ENCODE data around the gene NAGA.
A peak's percentile ranks its signal among the peaks of the same experiment; 100 is the strongest.

The NAGA gene

GRCh38 chr22:42067671-42068251 is 2.9 kb downstream of the NAGA start:
- Histone ChIP-seq H3K23ac (ENCODE audit: low read depth, low read length, poor library complexity) (no peak overlapping the region), H4K8ac (ENCODE audit: low read depth, low read length) (peak overlapping the region; percentile 6), H3K27ac (replicated peaks; ENCODE audit: low read length) (no peak overlapping the region), H2AK5ac (ENCODE audit: low read depth, low read length) (no peak overlapping the region), H3K4me3 (ENCODE audit: low read length in 2 of 2) (no peak overlapping the region), H2BK12ac (ENCODE audit: low read length) (no peak overlapping the region), H3K4me2 (ENCODE audit: insufficient read depth, low read length, poor library complexity, severe bottlenecking) (no peak overlapping the region), H3K4me1 (ENCODE audit: control insufficient read depth in 2 of 2, insufficient read depth in 1 of 2, low read depth in 1 of 2, low read length in 2 of 2) (peaks cover 10 to 23% of the 10 kb centered on the region in 2 donors), H2BK5ac (ENCODE audit: low read length) (peak overlapping the region; percentile 19), H4K91ac (ENCODE audit: low read depth, low read length, poor library complexity) (no peak overlapping the region), H3K9ac (ENCODE audit: low read depth, low read length, poor library complexity) (no peak overlapping the region), H2AFZ (ENCODE audit: low read length) (no peak overlapping the region), H2BK120ac (ENCODE audit: low read depth, low read length) (no peak overlapping the region), H3K14ac (ENCODE audit: low read length) (no peak overlapping the region), H3K27me3 (ENCODE audit: control insufficient read depth in 3 of 3, insufficient read depth in 3 of 3, low read depth in 1 of 3, low read length in 3 of 3) (no peaks in the 10 kb centered on the region), H2BK15ac (ENCODE audit: low read length) (no peak overlapping the region), H3K18ac (ENCODE audit: low read length) (no peak overlapping the region), H3K9me3 (replicated peaks in 1 of 2; ENCODE audit: control insufficient read depth in 2 of 2, insufficient read depth in 1 of 2, low read depth in 1 of 2, low read length in 2 of 2) (peaks cover 0 to 3% of the 10 kb centered on the region in 2 donors), H3K4ac (ENCODE audit: low read length) (no peak overlapping the region), H3K79me1 (ENCODE audit: low read depth, low read length) (peaks cover 2% of the 10 kb centered on the region), H3K36me3 (replicated peaks in 1 of 2; ENCODE audit: control insufficient read depth in 2 of 2, insufficient read depth in 2 of 2, low read length in 2 of 2) (peaks cover 13 to 40% of the 10 kb centered on the region in 2 donors)
- no peak for DNase-seq (ENCODE audit: low spot score)
- no CpG with 5 or more reads among the region's 14 CpGs for WGBS, 2 donors (ENCODE audit: extremely low coverage in 2 of 2, insufficient read length in 2 of 2, insufficient replicate concordance in 1 of 2)

- Histone ChIP-seq H2BK15ac (ENCODE audit: low read length) (no peak overlapping the region), H3K23ac (ENCODE audit: low read depth, low read length, poor library complexity) (no peak overlapping the region), H2AFZ (ENCODE audit: low read length) (no peak overlapping the region), H3K36me3 (replicated peaks in 1 of 2; ENCODE audit: control insufficient read depth in 2 of 2, insufficient read depth in 2 of 2, low read length in 2 of 2) (peaks cover 18 to 46% of the 10 kb centered on the region in 2 donors), H3K14ac (ENCODE audit: low read length) (no peak overlapping the region), H3K4me3 (ENCODE audit: low read length in 2 of 2) (no peak overlapping the region), H3K4me1 (ENCODE audit: control insufficient read depth in 2 of 2, insufficient read depth in 1 of 2, low read depth in 1 of 2, low read length in 2 of 2) (peaks cover 10 to 23% of the 10 kb centered on the region in 2 donors), H3K9me3 (replicated peaks in 1 of 2; ENCODE audit: control insufficient read depth in 2 of 2, insufficient read depth in 1 of 2, low read depth in 1 of 2, low read length in 2 of 2) (no peaks in the 10 kb centered on the region), H2BK5ac (ENCODE audit: low read length) (no peak overlapping the region), H2BK12ac (ENCODE audit: low read length) (no peak overlapping the region), H4K91ac (ENCODE audit: low read depth, low read length, poor library complexity) (no peak overlapping the region), H3K79me1 (ENCODE audit: low read depth, low read length) (peaks cover 2% of the 10 kb centered on the region), H2AK5ac (ENCODE audit: low read depth, low read length) (no peak overlapping the region), H4K8ac (ENCODE audit: low read depth, low read length) (no peak overlapping the region), H3K27me3 (ENCODE audit: control insufficient read depth in 3 of 3, insufficient read depth in 3 of 3, low read depth in 1 of 3, low read length in 3 of 3) (no peaks in the 10 kb centered on the region), H3K4me2 (ENCODE audit: insufficient read depth, low read length, poor library complexity, severe bottlenecking) (no peak overlapping the region), H3K18ac (ENCODE audit: low read length) (no peak overlapping the region), H3K27ac (replicated peaks; ENCODE audit: low read length) (no peak overlapping the region), H3K4ac (ENCODE audit: low read length) (no peak overlapping the region), H3K9ac (ENCODE audit: low read depth, low read length, poor library complexity) (no peak overlapping the region), H2BK120ac (ENCODE audit: low read depth, low read length) (no peak overlapping the region)
- WGBS, 2 donors (ENCODE audit: extremely low coverage in 2 of 2, insufficient read length in 2 of 2, insufficient replicate concordance in 1 of 2) = no CpG with 5 or more reads among the region's 10 CpGs
- DNase-seq (ENCODE audit: low spot score) = no peak
Observed at GRCh38 chr22:42066937-42067336, 3.7 kb downstream of the NAGA start.

- H2BK15ac ChIP-seq (ENCODE audit: low read length) = no peak overlapping the region
- no peak overlapping the region for H3K18ac ChIP-seq (ENCODE audit: low read length)
- H3K14ac ChIP-seq (ENCODE audit: low read length) = peak overlapping the region; percentile 56
- H3K27me3 ChIP-seq (ENCODE audit: control insufficient read depth in 3 of 3, insufficient read depth in 3 of 3, low read depth in 1 of 3, low read length in 3 of 3) = no peaks in the 10 kb centered on the region
- no peak overlapping the region for H3K27ac ChIP-seq (replicated peaks; ENCODE audit: low read length)
- no peak overlapping the region for H2BK120ac ChIP-seq (ENCODE audit: low read depth, low read length)
- H3K36me3 ChIP-seq (replicated peaks in 1 of 2; ENCODE audit: control insufficient read depth in 2 of 2, insufficient read depth in 2 of 2, low read length in 2 of 2) = peaks cover 19 to 49% of the 10 kb centered on the region in 2 donors
- no peak overlapping the region for H3K4ac ChIP-seq (ENCODE audit: low read length)
- H2BK5ac ChIP-seq (ENCODE audit: low read length) = no peak overlapping the region
- H2BK12ac ChIP-seq (ENCODE audit: low read length) = no peak overlapping the region
- H2AFZ ChIP-seq (ENCODE audit: low read length) = no peak overlapping the region
- no peak overlapping the region for H3K4me3 ChIP-seq (ENCODE audit: low read length in 2 of 2)
- no peak for DNase-seq (ENCODE audit: low spot score)
- no peak overlapping the region for H2AK5ac ChIP-seq (ENCODE audit: low read depth, low read length)
- no peak overlapping the region for H3K9ac ChIP-seq (ENCODE audit: low read depth, low read length, poor library complexity)
- peaks cover 8 to 21% of the 10 kb centered on the region in 2 donors for H3K4me1 ChIP-seq (ENCODE audit: control insufficient read depth in 2 of 2, insufficient read depth in 1 of 2, low read depth in 1 of 2, low read length in 2 of 2)
- no CpG with 5 or more reads among the region's 7 CpGs for WGBS, 2 donors (ENCODE audit: extremely low coverage in 2 of 2, insufficient read length in 2 of 2, insufficient replicate concordance in 1 of 2)
- H4K91ac ChIP-seq (ENCODE audit: low read depth, low read length, poor library complexity) = no peak overlapping the region
- H3K79me1 ChIP-seq (ENCODE audit: low read depth, low read length) = peaks cover 2% of the 10 kb centered on the region
- H3K23ac ChIP-seq (ENCODE audit: low read depth, low read length, poor library complexity) = no peak overlapping the region
- H3K4me2 ChIP-seq (ENCODE audit: insufficient read depth, low read length, poor library complexity, severe bottlenecking) = no peak overlapping the region
- H4K8ac ChIP-seq (ENCODE audit: low read depth, low read length) = no peak overlapping the region
- H3K9me3 ChIP-seq (replicated peaks in 1 of 2; ENCODE audit: control insufficient read depth in 2 of 2, insufficient read depth in 1 of 2, low read depth in 1 of 2, low read length in 2 of 2) = no peaks in the 10 kb centered on the region
Observed at GRCh38 chr22:42066126-42066761, 4.4 kb downstream of the NAGA start.

- H2AFZ ChIP-seq (ENCODE audit: low read length) = no peak overlapping the region
- H3K9ac ChIP-seq (ENCODE audit: low read depth, low read length, poor library complexity) = no peak overlapping the region
- H2BK5ac ChIP-seq (ENCODE audit: low read length) = no peak overlapping the region
- H2BK120ac ChIP-seq (ENCODE audit: low read depth, low read length) = no peak overlapping the region
- no peak overlapping the region for H3K4me2 ChIP-seq (ENCODE audit: insufficient read depth, low read length, poor library complexity, severe bottlenecking)
- no peak overlapping the region for H4K8ac ChIP-seq (ENCODE audit: low read depth, low read length)
- WGBS, 2 donors (ENCODE audit: extremely low coverage in 2 of 2, insufficient read length in 2 of 2, insufficient replicate concordance in 1 of 2) = no CpG with 5 or more reads among the region's 13 CpGs
- H3K79me1 ChIP-seq (ENCODE audit: low read depth, low read length) = peaks cover 2% of the 10 kb centered on the region
- no peak overlapping the region for H3K23ac ChIP-seq (ENCODE audit: low read depth, low read length, poor library complexity)
- no peak overlapping the region for H2BK12ac ChIP-seq (ENCODE audit: low read length)
- H3K27me3 ChIP-seq (ENCODE audit: control insufficient read depth in 3 of 3, insufficient read depth in 3 of 3, low read depth in 1 of 3, low read length in 3 of 3) = no peaks in the 10 kb centered on the region
- no peak overlapping the region for H2BK15ac ChIP-seq (ENCODE audit: low read length)
- no peak overlapping the region for H3K27ac ChIP-seq (replicated peaks; ENCODE audit: low read length)
- no peak overlapping the region for H2AK5ac ChIP-seq (ENCODE audit: low read depth, low read length)
- no peak overlapping the region for H3K4me3 ChIP-seq (ENCODE audit: low read length in 2 of 2)
- H3K9me3 ChIP-seq (replicated peaks in 1 of 2; ENCODE audit: control insufficient read depth in 2 of 2, insufficient read depth in 1 of 2, low read depth in 1 of 2, low read length in 2 of 2) = no peaks in the 10 kb centered on the region
- peaks cover 24 to 56% of the 10 kb centered on the region in 2 donors for H3K36me3 ChIP-seq (replicated peaks in 1 of 2; ENCODE audit: control insufficient read depth in 2 of 2, insufficient read depth in 2 of 2, low read length in 2 of 2)
- no peak overlapping the region for H3K4ac ChIP-seq (ENCODE audit: low read length)
- no peak for DNase-seq (ENCODE audit: low spot score)
- no peak overlapping the region for H3K18ac ChIP-seq (ENCODE audit: low read length)
- H3K14ac ChIP-seq (ENCODE audit: low read length) = no peak overlapping the region
- peaks cover 3 to 18% of the 10 kb centered on the region in 2 donors for H3K4me1 ChIP-seq (ENCODE audit: control insufficient read depth in 2 of 2, insufficient read depth in 1 of 2, low read depth in 1 of 2, low read length in 2 of 2)
- no peak overlapping the region for H4K91ac ChIP-seq (ENCODE audit: low read depth, low read length, poor library complexity)
Observed at GRCh38 chr22:42065438-42066125, 5.0 kb downstream of the NAGA start.
